Left hindlimb (tissue), 1 donor: ENCODE results near the gene MDK.

Source experiments
- DNase-seq: peaks from one replicate; pipeline ENCODE4 v3.0.0-alpha.2; 2018

Gene MDK

DNA sequence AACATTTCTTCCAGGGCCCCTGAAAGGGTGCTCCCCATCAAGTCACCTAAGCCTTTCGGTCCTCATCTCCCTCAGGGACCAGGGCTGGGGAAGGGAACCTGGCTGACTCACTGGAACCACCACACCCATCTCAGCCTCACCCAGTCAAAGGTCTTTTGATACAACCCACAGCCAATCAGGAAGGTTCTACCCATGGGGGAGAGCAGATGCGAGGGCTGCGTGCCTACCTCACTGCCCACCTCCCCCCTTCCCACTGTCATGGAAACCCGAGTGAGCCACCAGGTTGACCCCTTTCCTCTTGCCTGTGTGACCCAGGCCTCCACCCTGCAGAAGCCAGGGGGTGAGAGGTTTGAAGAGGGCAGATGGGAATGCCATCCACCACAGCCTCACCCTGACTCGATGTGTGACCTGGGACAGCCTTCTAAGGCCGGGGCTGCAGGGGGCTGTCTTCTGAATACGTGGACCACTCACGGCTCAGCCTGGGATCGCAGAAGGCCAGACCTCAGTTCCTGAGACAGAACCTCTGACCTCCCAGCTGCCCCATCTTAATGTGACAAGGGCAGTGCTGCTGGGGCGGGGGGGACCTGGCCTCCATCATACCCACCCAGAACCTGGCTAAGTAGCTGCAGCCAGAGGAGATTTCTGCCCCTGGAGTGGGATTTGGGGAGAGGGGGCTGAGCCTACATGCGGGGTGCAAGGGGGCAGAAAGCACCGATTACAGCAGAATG is 2.7 kb downstream of the MDK start:
- DNase-seq = no peak

DNA sequence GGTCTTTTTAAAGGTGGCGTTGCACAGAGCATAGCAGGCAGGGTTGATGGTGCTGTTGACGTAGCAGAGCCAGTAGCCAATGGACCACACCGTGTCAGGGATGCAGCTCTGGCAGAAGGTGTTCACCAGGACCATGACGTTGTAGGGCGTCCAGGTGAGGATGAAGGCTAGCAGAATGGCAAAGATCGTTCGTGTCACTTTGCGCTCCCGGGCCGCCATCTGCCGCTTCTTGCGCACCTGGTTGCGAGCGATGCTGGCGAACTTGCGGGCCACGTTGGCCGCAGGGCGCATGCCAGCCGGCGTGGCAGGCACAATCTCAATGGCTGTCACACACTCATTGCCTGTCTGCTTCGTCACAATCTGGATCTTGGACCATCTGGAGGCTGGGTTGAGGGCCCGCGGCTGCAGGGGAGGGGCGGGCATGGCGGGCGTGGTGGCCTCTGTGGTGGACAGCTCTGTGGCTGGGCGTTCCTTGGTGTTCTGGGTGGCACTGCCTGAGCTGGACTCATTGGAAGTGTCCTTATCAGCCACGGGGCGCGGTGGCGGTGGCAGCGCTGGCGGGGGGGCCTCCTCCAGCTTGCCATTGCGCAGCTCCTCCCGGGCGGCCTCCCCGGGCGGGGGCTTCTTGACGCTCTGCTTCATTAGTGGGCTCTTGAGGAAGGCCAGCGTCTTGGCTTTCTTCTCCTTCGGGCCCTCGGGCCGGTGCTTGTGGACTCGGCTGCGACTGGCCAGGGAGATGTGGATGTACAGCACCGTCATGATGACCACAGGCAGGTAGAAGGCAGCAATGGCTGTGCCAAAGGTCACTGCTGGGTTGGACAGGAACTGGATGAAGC is 3.9 kb downstream of the MDK start:
- no peak for DNase-seq

GRCh38 chr11:46386005-46386578 is 4.6 kb downstream of the MDK start:
- no peak for DNase-seq

- no peak for DNase-seq
These were observed 5.2 kb downstream of the MDK start for GRCh38 chr11:46386674-46387073.

- no peak for DNase-seq
These were observed 6.0 kb downstream of the MDK start for GRCh38 chr11:46387456-46387855.

DNA sequence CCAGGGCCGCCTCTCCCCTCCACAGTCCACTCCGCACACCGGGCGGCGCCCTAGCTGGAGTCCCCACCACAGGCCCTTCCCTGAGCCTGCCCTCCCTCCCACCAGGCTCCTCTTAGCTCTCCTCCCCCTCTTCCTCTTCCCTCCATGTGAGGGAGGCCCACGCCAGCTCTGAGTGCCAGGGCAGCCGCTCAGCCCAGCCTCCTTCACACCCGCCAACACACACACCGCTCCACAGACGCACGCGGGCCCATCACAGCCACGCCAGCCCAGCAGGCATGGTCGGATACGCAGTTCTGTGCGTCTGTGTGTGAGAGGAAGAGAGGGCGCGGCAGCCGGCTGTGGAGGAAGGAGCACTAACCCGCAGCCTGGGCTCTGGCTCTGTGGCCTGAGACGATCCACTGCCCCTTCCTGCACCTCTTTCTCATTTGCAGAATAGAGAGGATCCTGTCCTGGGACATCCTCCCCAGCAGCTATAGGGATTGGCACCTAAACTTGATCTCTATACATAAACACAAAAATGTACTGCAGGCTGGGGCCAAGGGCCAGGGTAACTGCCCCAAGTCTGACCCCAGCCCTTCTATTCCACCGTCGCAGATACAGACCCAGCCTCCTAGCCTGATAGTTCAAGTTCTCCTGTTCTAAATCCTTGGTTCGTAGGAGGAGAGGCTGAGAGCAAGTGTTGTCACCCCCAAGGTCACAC is 6.6 kb downstream of the MDK start:
- DNase-seq = no peak

- DNase-seq = no peak
These were observed 7.4 kb downstream of the MDK start for GRCh38 chr11:46388619-46389449.

- peak; percentile 74 for DNase-seq
These were observed 8.2 kb downstream of the MDK start for GRCh38 chr11:46389450-46390330.

- DNase-seq = no peak
These were observed 9.1 kb downstream of the MDK start for GRCh38 chr11:46390331-46391171.

DNA sequence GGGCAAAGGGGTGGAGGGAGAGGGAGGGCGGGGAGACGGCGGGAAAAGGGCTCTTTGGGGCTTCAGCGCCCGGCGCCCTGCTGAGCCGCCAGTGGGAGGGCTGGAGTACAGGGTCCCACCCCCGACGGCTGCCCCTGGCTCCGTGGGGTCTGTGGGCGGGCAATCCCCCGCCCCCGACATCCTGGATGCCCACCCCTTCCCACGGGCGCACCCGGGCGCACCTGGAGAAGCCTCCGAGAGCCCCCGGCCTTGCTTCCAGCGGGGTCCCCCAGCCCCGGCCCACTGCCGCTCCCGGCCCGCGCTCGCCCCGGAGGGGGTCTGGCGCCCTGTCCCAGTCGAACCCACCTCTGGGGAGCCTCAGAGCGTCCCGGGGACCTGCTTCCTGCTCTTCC is 9.7 kb downstream of the MDK start:
- no peak for DNase-seq

DNA sequence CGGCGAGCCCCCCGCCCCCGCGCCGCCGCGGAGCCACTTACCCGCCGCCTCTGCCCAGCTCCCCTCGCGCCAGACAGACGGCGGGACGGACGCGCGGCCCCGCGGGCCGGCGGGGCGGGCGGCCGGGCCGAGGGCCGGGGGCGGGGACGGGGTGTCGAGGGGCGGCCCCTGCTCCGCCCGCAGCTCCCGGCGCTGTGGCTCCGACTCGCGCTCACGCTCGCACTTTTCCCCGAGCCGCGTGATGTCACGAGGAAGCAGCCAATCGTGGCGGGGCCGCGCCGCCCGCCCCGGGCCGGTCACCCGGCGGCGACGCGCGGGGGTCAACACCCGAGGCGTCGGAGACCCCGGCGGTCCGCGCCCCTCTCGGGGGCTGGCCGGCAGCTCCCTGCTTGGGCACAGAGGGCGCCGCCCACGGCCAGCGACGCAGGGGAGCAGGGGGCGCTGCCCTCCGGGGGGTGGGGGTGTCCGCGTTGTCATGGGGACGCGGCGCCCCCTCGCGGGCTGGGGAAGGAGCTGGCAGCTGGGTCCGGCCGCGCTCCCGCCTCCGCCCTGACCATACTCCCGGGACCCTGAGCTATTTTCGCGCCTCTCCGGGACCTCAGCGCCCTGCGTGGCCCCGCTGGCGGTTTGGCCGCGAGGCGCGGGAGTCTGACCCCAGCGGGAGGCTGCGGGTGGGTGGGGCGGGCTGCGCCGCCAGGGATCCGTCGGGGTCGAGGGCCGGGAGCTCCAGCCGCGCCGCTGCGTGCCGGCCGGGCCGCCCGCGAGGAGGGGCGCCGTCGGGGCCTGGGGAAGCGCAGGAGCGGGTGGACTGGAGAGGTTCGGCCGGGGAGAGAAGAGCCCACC is 10.3 kb downstream of the MDK start, which contains the start of gene CHRM4:
CHRM4 (minus strand) TSS at position 199 of the 843 bp plus-strand sequence. CDS start 5,219 bp downstream, outside the sequence.
- no peak for DNase-seq

- DNase-seq = peak; percentile 90
These were observed 11.2 kb downstream of the MDK start for GRCh38 chr11:46392421-46393230.

- DNase-seq = no peak
These were observed 11.8 kb downstream of the MDK start for GRCh38 chr11:46393231-46393616.

- no peak for DNase-seq
These were observed 12.3 kb downstream of the MDK start for GRCh38 chr11:46393759-46394158.

- DNase-seq = no peak
These were observed 16.1 kb downstream of the MDK start for GRCh38 chr11:46397526-46397925.

DNA sequence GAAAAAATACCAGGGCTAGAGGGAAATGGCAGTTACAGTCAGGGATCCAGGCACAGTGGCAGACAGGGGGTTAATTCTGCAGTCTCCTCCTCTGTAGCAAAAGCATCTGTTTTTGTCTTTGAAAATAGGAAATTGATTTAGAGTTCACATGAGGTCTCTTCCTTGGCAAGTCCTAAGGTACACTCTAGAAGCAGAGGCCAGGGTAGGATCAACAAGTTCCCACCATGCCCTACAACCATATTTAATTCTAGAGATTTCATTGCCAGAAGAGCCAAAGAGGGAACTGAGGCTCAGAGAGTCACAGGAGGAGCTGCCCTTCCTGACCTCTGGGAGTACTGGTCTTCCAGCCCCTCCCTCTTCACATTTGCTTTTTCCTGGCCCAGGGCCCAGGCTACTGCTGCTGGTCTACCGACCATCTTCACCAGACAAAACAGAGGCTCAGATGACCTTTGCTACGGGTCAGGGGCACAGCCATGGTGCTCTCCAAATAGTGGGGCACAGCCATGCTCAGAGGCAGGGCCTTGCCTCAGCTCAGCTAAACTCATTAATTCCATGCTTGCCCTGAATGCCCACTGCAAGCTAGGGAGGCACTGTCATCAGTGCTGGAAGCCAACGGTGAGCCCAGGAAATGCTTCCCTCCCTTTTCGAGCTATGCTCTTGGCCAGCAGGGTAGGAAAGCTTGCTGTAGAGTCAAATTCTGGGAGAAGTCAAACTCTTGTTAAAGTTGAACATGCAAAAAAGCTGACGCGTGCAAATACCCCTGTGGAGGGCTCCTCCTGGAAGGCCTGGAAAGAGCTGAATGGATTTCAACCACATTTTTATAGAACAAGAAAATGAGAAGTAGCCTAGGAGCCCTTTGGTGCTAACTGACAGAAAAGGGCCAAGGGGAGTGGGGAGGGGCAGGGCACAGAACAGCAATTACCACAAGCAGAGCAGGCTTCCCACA is 21.8 kb downstream of the MDK start:
- DNase-seq = no peak

DNA sequence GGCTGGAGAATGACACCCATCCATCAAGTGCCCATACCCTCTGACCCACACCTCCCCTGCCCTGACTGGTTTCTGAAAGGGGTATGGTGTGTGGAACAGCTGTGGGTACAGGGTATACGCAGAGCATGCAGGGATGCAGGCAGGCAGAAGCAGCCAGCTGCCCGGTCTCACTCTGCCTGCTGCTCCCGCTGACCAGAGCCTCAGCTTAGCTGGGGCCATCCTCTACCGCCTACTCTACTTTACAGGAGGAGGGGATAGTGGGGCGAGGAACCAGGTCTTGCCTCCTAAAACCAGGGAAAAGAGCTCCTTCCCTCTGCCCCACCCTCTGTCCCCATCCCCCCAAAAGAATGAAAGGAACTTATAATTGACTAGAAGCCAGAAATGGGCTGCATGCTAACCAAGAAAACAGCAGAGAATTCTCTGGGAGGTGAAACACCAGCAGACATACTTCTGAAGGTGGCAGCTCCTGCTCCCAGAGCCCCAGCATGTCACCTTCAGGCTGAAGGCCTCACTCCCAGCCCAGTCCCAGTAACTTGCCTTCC is 23.1 kb downstream of the MDK start:
- no peak for DNase-seq
